Prostate gland (tissue), 2 donors: ENCODE results near the gene FAM200A. TPM values are rescaled to one million over a fixed set of nuclear protein-coding genes. Genes with fewer than 3 reads are reported as not detected.

Experiments
- DNase-seq: peaks from one replicate; pipeline ENCODE4 v3.0.0-alpha.2; 2019; ENCODE audit warnings: low spot score
- H3K27ac ChIP-seq, 2 donors: fragments of 200-600 bp; sonication (generic); 2 replicates each; pipeline ENCODE4 v1.5.1; 2017 to 2019
- H3K27me3 ChIP-seq: fragments of 200-600 bp; sonication (generic); replicated peaks from 2 replicates; pipeline ENCODE4 v1.5.1; 2019; ENCODE audit not compliant: insufficient read depth
- H3K36me3 ChIP-seq, 2 donors: fragments of 200-600 bp; sonication (generic); 1 replicate in 1 of 2; 2 replicates in 1 of 2; pipeline versions ENCODE4 v1.5.1 to v1.8.1; 2017 to 2019
- H3K4me1 ChIP-seq: fragments of 200-600 bp; sonication (generic); replicated peaks from 2 replicates; pipeline ENCODE4 v1.5.1; 2019
- H3K4me3 ChIP-seq, 2 donors: fragments of 200-600 bp; sonication (generic); 2 replicates each; pipeline ENCODE4 v1.5.1; 2017 to 2019
- H3K9me3 ChIP-seq: fragments of 200-600 bp; sonication (generic); 2 replicates; pipeline ENCODE4 v1.5.1; 2017
- CTCF ChIP-seq, 4 experiments: fragments of 200-600 bp in 2 of 4; fragments of 450-650 bp in 2 of 4; sonication (generic) in 2 of 4; IDR thresholded peaks; 1 replicate in 3 of 4; 2 replicates in 1 of 4; pipeline ENCODE4 v1.5.1; 2016 to 2019; ENCODE audit warnings: antibody characterized with exemption in 4 of 4, mild to moderate bottlenecking in 2 of 4, moderate library complexity in 2 of 4
- POLR2A ChIP-seq: fragments of 450-650 bp; IDR thresholded peaks from one replicate; pipeline ENCODE4 v1.6.1; 2016; ENCODE audit warnings: antibody characterized with exemption, mild to moderate bottlenecking
- POLR2AphosphoS5 ChIP-seq: sonication (generic); formaldehyde crosslinking; IDR thresholded peaks from one replicate; pipeline ENCODE4 v1.6.1; 2017; ENCODE audit warnings: antibody characterized with exemption
- WGBS: methylation state at CpG from one replicate; pipeline ENCODE4 v1.1.5; 2018; 5-methylcytosine and 5-hydroxymethylcytosine counted together
- intact Hi-C: fragments of 100-400 bp; cut with DNase I; formaldehyde crosslinking; loops from one replicate; pipeline ENCODE4 v1.14.2; 2022
- total RNA-seq, 2 donors: library from RNA; depleted of rRNA; stranded (reverse); fragments of >200 nt; gene quantifications; one replicate each; pipeline ENCODE4 v1.1.0, GENCODE V29; 2016

The FAM200A gene
- total RNA-seq, 2 donors from 2014 or later: 5.5 to 11.2 TPM

DNA sequence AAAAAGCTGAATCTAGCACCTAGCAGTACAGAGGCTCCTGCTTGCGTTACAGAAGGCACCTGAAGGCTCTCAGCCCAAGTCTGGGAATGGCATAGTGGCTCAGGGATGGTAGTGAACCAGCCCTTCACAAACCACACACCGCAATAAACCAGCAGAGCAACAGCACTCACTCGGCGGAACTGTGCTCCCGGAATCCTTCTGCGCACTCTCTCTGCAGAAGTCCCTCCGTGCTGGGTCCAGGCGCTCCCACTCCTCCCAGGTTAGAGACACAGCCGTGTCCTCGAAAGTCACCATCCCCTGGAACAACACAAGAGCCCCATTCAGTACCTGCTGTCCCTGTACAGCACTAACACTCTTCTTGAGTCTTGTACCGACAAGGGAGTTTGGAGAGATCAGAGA, 53.4 kb downstream of the FAM200A start:
- DNase-seq: no peak
- WGBS: 70% methylated on average over 11 of the region's 11 CpGs
- Histone ChIP-seq H3K9me3 (no peaks in the 10 kb centered on the region), H3K4me1 (peaks cover 4% of the 10 kb centered on the region), H3K4me3 (peak overlapping the region; percentile 85 to 90), H3K36me3 (peaks cover 9 to 18% of the 10 kb centered on the region in 2 donors), H3K27ac (peak overlapping the region in 1 of 2 donors; percentile 96), H3K27me3 (no peaks in the 10 kb centered on the region)
- no peak for TF ChIP-seq POLR2A
- no peak for TF ChIP-seq POLR2AphosphoS5
- TF ChIP-seq CTCF (IDR thresholded peaks at IDR 0.05): no peak
- intact Hi-C loops: no loop called here

DNA sequence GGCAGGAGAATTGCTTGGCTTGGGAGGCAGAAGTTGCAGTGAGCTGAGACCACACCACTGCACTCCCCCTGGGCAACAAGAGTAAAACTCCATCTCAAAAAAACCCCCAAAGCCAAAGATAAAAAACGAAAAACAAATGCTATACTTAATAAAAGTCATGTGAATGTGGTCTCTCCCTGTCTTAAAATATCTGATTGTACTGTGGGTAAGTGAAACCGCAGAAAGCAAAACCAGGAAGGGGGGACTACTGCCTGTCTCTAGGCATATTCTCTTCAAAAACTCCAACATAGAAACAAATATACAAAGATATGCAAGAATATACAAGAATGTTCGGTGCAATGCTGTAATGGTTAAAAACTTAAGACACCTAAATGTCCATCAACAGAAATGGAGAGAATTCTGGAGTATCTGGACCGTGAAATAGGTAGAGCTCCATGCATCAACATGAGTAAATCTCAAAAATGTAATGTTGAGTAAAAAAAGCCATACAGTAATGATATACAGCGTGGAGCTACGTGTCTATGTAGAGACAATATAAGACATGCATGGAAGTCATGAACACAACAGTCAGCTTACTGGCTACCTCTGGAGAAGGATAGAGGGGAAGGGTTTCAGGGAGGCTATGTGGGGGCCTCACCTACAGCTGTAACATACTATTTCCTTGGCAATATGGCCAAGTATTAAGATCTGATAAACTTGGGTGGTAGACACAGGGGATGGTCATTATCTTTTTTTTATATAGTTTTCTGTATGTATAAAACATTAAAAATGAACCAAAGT, 54.0 kb downstream of the FAM200A start:
- intact Hi-C loops: no loop called here
- TF ChIP-seq CTCF (IDR thresholded peaks at IDR 0.05): no peak
- TF ChIP-seq POLR2AphosphoS5: no peak
- TF ChIP-seq POLR2A: no peak

More for the DNA sequence above, 54.0 kb downstream of the FAM200A start:
- peaks cover 13 to 24% of the 10 kb centered on the region in 2 donors for H3K36me3 ChIP-seq
- H3K9me3 ChIP-seq: no peaks in the 10 kb centered on the region
- no peaks in the 10 kb centered on the region for H3K27me3 ChIP-seq
- peaks cover 4% of the 10 kb centered on the region for H3K4me1 ChIP-seq
- H3K4me3 ChIP-seq: peak overlapping the region; percentile 85 to 90
- H3K27ac ChIP-seq: no peak overlapping the region
- no peak for DNase-seq
- WGBS: 75% methylated on average over 6 of the region's 6 CpGs

Other genes with a start within 250 kb of the FAM200A start
- gene ARPC1A, start 226.2 kb downstream of the FAM200A start, total RNA-seq: 100 to 1,000 TPM; 119 to 136 TPM
- 10 to 100 TPM; 85.4 to 86.5 TPM for gene ARPC1B, start 177.4 kb downstream of the FAM200A start, total RNA-seq
- gene PDAP1, start 143.5 kb downstream of the FAM200A start, total RNA-seq: 100 to 1,000 TPM in 1 of 2 donors, 10 to 100 TPM in 1; 98.6 to 103 TPM
- gene BUD31, start 143.1 kb downstream of the FAM200A start, total RNA-seq: 10 to 100 TPM; 73.8 to 78.3 TPM
- 10 to 100 TPM in 1 of 2 donors, 1 to 10 TPM in 1; 9.1 to 11.8 TPM for gene PTCD1, start 113.3 kb downstream of the FAM200A start, total RNA-seq
- gene CPSF4, start 113.2 kb downstream of the FAM200A start, total RNA-seq: 10 to 100 TPM; 40.4 to 97.4 TPM
- gene ATP5MF, start 85.9 kb downstream of the FAM200A start, total RNA-seq: 100 to 1,000 TPM; 797 to 850 TPM
- 10 to 100 TPM; 20.6 to 25.2 TPM for gene ZNF789, start 79.2 kb downstream of the FAM200A start, total RNA-seq
- 10 to 100 TPM; 37.4 to 37.8 TPM for gene ZNF394, start 51.8 kb downstream of the FAM200A start, total RNA-seq
- 10 to 100 TPM in 1 of 2 donors, 1 to 10 TPM in 1; 7.8 to 13.2 TPM for gene ZKSCAN5, start 47.5 kb downstream of the FAM200A start, total RNA-seq
- gene ZNF655, start 6.5 kb upstream of the FAM200A start, total RNA-seq: 100 to 1,000 TPM in 1 of 2 donors, 10 to 100 TPM in 1; 79.7 to 112 TPM
- 10 to 100 TPM in 1 of 2 donors, not detected in 1; 23.5 TPM for gene TMEM225B, start 46.2 kb upstream of the FAM200A start, total RNA-seq
- gene ZSCAN25, start 64.8 kb upstream of the FAM200A start, total RNA-seq: 10 to 100 TPM; 20.1 to 28.0 TPM
- gene CYP3A5, start 127.9 kb upstream of the FAM200A start, total RNA-seq: 10 to 100 TPM; 80.5 to 88.9 TPM
- gene CYP3A7, start 183.1 kb upstream of the FAM200A start, total RNA-seq: not detected
- not detected for gene CYP3A4, start 232.1 kb upstream of the FAM200A start, total RNA-seq